SH-SY5Y (cell line): ENCODE data around the gene TSC1.

Experiments
- GATA2 ChIP-seq: IDR thresholded peaks from 2 replicates; pipeline ENCODE4 v1.6.1; 2011; ENCODE audit warnings: mild to moderate bottlenecking, low read depth, low read length
- GATA3 ChIP-seq: IDR thresholded peaks from 2 replicates; pipeline ENCODE4 v1.6.1; 2011; ENCODE audit warnings: low read depth, mild to moderate bottlenecking, low read length, moderate library complexity

- TF ChIP-seq GATA2 (no peak), GATA3 (no peak)
These were observed 44.0 kb upstream of the TSC1 start for GRCh38 chr9:132988244-132989013.
